NCI-H1105 (cell line): ENCODE measurements around the gene CCR1.
"Not testable (repeated sequence)": the region's sequence is repeated elsewhere in the genome, so short reads cannot be mapped to it uniquely, and the experiment has no call there.

ENCODE experiments used
- DNase-seq: peaks from one replicate; lab custom pipeline; 2025; lab: John Stamatoyannopoulos, UW

Gene CCR1

DNA sequence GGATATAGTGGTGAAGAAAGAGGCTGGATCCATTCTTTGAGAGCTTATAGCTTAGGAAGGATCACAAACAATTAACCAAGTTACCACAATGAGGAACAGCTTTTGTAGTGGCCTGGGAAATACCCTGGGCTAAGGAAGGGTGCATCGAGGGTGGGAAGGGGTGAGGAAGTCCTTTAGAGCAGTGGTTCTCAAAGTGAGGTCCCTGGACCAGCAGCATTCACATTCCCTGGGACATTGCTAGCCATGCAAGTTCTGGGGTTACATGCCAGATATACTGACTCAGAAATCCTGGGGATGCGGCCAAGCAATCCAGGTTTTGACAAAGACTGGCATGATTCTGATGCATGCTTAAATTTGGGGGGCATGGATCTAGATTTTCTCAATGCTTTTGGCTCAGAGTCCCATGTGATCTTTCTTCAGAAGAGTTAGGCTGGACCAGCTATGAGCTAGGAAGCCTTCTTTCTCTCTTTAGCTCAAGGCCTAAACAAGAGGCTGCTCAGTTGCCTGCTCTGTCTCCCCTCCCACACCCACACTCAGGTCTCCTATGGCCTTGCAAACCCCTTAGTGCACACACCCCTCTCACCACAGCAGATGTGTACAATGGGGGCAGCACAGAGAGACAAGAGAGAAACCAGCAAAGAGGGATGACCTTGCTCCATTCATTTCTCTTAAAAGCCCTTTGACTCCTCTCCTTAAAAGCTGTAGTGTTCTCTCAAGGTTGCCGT, 1.8 kb upstream of the CCR1 start:
- DNase-seq: no peak

DNA sequence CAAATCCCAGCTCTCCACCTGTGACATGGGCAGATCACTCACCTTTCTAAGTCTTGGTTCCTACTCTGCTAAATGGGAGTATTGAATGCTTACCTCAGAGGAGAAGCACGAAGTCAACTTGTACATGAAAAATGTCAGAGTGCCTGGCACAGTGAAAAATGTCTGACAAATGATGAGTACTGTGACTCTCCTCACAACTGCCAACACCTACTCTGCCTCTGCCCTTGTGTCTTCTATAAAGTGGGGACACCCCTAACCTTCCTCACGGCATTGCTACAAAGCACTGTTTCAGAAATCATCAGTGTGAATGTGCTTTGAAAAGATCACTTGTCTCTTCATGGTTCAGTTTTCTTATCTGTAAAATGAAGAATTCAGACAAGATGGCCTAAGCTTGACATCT, 940 bp upstream of the CCR1 start:
- no peak for DNase-seq

DNA sequence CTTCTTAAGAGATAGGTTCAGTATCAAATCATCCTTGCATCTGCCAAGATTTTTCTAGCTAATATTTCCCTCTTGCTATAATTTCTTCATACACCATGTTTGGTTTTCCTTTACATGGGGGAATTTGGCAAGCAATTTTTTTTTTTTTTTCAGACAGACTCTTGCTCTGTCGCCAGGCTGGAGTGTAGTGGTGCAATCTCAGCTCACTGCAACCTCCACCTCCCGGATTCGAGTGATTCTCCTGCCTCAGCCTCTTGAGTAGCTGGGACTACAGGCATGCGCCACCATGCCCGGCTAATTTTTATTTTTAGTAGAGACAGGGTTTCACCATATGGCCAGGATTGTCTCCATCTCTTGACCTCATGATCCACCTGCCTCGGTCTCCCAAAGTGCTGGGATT, 599 bp downstream of the CCR1 start:
- not testable (repeated sequence) for DNase-seq

DNA sequence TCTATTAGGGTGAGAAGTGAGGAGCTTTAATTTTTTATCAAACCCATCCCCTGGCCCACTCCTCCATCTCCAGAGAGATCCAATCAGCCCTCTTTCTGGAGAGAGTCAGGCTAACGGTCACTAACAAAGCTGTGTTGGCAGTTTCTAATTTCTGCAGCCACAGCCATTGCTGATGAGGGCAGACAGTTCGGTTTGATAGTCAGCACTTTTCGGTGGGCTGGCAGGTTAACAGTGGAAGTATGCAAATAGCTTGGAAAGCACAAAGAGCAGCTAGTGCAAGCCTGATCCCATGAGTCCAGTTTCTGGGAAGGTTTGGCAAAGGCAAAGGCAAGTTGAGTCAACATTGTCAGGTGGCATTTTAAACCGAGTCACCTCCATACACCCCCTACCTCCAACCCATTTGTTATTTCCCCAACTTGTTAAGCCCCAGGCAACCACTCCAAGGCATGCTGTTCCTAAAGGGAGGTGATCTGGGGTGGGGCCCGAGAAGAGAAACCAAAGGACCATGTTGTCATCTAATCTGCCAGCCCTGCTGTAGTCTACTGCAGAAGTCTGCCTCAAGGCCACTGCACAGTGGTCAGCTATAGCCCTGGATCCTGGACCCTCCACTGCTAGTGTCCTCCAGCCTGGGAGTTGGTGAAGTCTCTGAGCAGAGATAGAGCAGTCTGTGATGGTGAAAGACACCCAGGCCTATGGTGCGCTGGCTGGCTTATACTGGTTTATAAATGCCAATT, 1.7 kb downstream of the CCR1 start:
- DNase-seq: no peak

DNA sequence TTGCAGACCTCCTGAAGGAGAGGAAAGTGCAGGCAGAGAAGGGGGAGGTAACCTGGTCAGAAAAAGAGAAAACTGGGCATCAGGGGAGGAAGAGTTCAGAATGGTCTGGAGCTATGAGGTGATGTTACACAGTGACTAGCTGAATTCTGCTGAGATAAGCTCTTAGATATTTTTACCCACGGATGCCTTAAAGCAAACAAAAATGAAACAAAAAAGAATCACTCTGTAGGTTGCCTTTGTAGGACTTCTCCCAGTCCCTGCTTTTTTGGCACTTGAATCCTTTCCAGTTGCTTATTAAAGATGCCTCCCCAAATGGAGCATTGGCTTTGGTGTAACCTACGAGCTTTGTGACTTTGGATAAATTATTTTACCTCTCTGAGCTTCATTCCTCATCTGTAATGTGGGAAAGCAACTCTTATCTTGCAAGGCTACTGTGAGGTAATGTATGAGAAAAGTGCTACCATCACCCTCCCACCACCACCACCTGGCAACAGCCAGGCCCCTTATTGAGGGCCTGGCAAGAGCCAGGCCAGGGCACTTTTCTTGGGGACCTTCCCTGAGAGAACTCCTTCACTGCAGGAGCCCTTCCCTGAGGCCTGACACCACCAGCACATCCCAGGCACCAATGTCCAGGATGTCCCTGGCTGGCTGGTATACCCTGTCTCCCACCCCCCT, 2.7 kb downstream of the CCR1 start:
- DNase-seq: no peak

DNA sequence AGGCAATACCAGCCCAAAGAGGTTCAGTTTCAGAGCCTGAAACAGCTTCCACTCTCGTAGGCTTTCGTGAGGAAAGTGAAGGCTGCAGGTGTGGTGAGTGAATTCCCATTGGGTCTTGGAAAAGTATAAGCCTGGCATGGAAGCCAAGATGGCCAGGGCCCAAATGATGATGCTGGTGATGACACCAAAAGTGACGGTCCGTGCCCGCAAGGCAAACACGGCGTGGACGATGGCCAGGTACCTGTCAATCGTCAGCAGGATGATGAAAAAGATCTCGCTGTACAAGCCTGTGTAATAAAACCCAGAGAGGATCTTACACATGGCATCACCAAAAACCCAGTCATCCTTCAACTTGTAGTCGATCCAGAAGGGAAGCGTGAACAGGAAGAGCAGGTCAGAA, 4.4 kb downstream of the CCR1 start:
- no peak for DNase-seq

DNA sequence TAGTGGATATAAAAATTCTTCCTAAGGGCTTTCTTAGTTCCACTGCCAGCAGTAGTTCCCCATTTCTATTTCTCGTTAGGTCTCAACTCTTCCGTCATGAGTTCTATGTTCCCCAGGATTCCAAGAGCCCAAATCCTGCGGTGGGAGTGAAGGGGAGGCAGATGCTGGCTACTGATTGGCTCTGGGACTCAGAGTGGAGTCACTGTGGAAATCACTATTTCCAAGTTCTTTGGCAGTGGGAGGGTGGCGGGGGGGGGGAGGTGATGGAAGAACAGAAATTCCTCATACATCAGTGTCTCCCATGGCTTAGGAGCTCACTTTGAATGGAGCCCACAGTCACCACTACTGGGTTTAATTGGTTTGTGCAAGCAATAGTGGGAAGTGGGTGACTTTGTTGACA, 5.6 kb downstream of the CCR1 start:
- no peak for DNase-seq

DNA sequence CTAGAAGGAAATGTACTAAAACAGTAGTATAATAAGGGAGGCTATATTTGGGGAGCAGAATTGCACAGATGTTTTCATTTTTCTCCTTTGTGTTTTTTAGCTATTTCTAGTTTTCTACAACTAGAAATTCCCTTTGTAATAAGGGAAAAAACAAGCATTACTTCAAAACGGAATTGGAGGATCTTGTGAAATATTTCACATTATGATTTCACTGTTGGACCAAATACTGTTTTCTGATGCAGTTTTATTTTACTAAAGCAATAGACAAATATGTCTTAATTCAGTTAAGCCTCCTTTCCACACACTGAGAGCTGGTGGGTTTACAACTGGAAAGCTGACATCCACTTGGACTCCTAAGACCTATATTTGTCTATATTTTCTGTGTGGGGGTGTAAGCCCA, 7.3 kb downstream of the CCR1 start:
- DNase-seq: no peak

DNA sequence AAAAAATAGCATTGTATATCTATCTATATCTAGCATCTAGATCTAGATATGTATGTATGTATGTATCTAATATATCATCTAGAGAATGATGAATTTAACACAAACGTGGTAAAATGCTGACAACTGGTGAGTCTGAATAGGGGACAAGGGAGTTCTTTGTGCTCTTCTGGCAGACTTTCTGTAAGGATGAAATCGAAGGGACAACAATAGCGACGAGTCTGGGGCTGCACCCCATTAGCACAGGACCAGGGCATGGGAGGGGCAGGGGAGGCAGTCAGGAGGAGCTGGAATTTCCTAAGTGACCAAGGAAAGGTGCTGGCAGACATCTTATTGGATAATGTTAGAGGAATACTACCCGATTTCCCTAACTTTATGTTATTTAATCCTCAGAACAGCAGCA, 7.9 kb downstream of the CCR1 start:
- no peak for DNase-seq

DNA sequence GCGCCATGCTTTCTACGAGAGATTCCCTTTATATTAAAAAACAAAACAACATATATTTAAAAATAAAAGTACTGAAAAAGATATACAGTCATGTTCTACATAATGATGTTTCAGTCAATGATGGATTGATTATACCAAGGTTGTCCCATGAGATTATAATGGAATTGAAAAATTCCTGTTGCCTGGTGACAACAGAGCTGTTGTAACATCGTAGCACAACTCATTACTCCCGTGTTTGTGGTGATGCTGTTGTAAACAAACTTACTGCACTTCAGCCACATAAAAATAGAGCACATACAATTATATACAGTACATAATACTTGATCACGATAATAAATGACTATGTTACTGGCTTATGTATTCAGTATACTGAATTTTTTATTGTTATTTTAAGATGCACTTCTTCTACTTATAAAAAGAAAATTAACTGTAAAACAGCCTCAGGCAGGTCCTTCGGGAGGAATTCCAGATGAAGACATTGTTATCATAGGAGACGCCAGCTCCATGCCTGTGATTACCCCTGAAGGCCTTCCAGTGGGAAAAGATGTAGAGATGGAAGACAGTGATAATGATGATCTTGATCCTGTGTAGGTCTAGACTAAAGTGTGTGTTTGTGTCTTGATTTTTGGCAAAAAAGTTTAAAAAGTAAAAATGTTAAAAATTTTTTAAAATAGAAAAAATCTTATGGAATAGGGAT, 11.7 kb downstream of the CCR1 start:
- no peak for DNase-seq

DNA sequence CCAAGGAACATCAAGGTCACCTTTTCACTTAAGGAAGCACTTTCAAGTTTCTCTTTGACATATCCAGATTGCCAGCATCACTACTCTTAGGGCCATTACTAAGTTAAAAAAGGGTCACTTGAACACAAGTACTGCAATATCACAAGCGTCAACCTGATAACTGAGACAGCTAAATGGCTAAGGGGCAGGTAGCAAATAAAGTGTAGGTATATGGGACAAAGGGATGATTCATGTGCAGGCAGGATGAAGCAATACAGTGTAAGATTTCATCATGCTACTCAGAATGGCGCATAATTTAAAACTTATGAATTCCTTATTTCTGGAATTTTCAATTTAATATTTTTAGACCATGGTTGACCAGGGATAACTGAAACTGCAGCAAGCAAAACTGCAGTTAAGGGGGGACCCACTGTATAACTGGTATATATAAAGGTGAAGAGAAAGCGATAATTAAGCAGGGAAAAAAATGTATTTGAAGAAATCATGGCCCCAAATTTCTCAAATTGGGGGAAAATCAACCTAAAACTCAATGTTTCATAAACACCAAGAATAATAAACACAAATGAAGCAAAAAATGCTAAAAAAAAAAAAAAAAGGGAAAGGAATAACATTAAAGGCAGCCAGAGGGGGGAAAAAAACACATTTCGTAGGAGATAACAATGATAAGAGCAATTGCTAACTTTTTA, 13.1 kb downstream of the CCR1 start:
- no peak for DNase-seq

DNA sequence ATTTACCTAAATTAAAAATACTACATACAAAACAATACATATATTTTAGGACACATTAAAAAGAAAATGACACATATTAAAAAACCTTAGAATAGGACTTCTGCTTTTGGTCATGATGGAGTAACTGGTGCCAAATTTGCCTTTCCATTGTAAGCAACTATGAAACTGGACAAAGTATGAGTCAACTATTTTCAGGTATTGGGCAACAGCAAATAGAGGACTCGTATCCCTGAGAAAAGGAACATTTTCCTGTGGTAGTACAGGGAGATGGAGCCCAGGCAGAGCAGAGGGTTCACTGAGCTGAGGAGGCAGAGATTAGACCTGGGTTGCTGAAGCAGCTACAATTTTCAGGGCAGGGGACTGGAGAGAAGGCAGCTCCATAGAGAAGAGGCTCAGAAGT, 14.7 kb downstream of the CCR1 start:
- DNase-seq: no peak

DNA sequence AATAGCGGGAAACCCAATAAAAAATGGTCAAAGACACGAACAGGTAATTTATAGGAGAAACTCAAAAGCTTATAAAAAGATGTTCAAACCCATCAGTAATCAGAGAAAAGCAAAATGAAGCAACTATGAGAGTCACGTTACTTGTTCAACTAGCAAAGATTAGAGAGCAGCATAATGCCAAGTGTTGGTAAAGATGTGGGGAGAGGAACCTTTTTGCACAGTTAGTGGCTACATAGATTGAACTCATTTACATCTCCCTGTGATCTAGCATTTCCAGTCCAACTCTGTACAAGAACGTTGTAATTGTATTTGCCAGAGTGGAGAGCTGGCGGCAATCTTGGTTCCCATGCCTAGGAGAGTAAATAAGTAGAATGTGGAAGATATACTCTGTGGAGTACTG, 15.2 kb downstream of the CCR1 start:
- no peak for DNase-seq

DNA sequence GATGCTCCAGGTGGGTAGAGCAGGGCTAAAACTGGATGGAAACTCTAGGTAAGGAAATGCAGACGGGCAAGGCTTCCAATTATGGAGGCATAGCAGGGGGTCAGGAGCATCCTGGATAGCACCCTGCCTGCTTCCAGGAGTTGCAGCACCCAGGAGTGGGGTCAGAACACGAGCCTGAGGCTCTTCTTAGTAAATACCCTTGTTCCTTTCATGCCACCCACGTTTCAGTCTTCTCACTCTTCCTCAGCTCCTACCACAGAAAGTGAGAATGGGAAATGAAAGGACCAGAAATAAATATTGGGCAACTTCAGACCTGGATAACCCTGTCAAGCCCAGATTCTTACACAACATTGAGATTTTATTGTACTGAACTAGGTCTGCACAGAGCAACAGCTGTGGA, 16.4 kb downstream of the CCR1 start:
- DNase-seq: no peak

DNA sequence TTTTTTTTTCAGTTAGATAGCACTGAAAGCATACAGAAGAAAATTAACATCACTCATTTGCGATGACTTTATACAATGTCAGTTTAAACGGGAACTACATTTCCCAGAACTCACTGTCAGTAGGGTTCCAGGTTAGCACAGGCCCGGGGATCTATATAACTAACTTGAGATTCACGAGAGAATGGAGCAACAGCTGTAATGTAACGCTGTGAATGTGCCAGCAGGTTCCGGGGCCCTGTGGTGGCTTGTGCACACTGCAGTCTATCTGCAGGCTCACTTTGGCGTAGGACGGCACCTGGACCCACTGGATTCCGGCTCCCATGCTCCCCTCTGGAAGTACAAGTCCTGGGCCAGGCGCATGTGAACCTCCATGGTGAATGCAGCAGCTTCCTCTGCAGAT, 19.4 kb downstream of the CCR1 start:
- no peak for DNase-seq

DNA sequence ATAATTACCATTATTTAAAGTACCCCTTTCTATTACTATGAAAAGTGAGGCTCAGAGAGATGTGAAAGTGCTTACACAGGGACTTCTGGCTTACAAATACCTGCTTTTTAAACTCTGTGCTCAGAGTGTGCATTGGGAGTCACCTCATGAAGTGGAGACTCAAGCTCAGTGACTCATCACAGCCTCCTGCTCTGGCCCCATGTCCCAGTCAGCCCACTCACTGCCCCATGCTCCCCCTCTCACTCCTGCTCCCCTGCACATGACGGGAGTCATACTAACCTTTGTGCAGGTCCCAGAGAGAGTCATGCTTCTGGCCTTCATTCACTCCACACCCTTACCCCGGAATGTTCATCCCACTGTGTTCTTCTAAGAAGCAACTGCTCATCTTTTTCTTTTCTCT, 20.2 kb downstream of the CCR1 start:
- no peak for DNase-seq

DNA sequence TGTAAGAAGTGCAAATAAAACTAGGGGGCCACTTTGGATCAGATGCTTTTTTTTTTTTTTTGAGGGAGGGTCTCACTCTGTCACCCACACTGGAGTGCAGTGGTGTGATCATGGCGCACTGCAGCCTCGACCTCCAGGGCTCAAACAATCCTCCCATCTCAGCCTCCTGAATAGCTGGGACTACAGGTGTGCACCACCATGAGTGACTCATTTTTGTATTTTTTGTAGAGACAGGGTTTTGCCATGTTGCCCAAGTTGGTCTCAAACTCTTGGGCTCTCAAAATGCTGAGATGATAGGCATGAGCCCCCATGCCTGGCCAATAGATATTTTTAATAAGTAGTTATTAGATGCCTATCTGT, 20.8 kb downstream of the CCR1 start:
- no peak for DNase-seq

DNA sequence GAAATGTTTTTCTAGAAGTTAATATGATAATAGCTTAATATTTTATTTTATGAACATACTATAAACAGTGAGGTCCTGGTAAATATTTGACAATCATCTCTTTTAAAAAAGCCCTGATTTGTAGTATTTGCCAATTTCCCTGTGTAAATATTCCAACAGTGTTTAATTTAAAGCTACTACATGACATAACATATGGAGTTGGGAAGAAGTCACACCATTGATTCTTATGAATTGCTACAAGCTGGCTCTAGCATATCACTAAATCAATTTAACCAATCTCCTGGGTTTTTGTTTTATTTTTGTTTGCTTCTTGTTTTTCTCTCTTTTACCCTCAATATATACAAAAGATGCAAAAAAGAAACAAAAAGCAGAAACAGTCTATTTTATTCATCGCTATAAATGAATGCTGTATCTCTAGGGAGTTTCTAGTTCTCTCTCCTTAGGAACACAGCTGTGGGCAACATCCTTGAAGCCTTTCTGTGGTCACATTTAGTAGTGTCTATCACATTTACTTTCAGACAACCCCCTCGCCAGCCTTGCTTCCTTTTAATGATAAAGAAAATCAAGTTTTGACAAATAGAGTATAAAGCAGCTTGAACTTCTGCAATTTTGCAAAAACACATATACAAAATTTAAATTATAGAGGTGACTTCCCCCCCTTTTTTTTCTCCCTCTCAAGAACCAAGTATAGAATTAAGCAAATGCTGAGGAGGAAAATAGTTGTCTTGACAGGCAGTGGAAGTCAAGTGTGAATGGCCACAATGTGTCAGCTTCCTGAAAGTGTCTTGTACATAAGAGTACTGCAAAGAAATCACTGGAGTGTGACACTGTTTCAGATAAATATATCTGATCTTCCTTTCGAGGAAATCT, 21.4 kb downstream of the CCR1 start:
- DNase-seq: no peak

DNA sequence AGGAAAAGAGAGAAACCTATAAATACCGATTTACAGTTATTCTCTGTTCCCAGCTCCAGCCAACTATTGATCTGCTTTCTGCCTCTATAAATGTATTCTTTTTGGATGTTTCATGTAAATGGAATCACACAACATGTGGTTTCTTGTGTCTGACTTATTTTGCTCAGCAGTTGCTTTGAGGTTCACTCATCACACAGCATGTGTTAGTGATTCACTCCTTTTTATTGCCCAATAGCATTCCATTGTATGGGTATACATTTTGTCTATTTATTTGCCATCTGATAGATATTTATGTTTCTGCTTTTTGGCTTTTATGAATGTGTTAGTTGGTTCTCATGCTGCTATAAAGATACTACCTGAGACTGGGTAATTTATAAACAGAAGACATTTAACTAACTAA, 23.6 kb downstream of the CCR1 start:
- no peak for DNase-seq

DNA sequence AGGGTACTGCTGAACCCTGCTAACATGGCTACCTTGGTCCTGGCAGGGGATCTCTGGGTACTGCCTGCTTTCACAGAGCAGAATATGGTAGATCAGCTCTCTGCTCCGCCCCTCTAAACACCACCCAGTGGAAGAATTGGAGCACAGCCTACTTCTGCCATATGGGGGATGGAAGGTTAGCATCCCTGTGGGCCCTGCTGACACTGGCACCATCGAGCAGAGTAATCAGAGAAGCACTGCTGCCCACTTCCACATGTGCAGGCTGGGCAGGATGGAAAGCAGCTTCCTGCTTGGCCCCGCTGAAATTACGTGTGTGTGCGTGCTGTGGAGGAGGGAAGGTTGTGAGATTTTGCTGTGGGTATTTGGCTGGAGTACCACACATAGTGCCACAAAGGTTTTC, 24.8 kb downstream of the CCR1 start:
- DNase-seq: no peak
